Progenitor cell of endocrine pancreas (in vitro differentiated cells): ENCODE measurements around the gene PLCB4. TPM values are rescaled to one million over a fixed set of nuclear protein-coding genes. Genes with fewer than 3 reads are reported as not detected.

Experiments
- DNase-seq: peaks from one replicate; pipeline ENCODE4 v3.0.0; 2021; ENCODE audit warnings: low spot score; ENCODE audit not compliant: unreplicated experiment
- H3K27ac Mint-ChIP-seq: 2 replicates; pipeline ENCODE4 v1.8.0; 2021; ENCODE audit warnings: mild to moderate bottlenecking, moderate library complexity, mixed read lengths
- H3K27me3 Mint-ChIP-seq: 2 replicates; pipeline ENCODE4 v1.8.0; 2021; ENCODE audit warnings: mixed read lengths
- H3K36me3 Mint-ChIP-seq: 2 replicates; pipeline ENCODE4 v1.8.0; 2022; ENCODE audit warnings: mixed read lengths; ENCODE audit not compliant: insufficient read depth
- H3K4me1 Mint-ChIP-seq: 2 replicates; pipeline ENCODE4 v1.8.0; 2021; ENCODE audit warnings: low read depth, mixed read lengths
- H3K4me3 Mint-ChIP-seq: 2 replicates; pipeline ENCODE4 v1.8.0; 2021; ENCODE audit warnings: low read depth, mild to moderate bottlenecking, moderate library complexity, mixed read lengths
- H3K9me3 Mint-ChIP-seq: 2 replicates; pipeline ENCODE4 v1.8.0; 2021; ENCODE audit warnings: low read depth, mixed read lengths
- total RNA-seq: library from RNA; stranded (reverse); gene quantifications from 2 replicates; pipeline ENCODE4 v1.2.1, GENCODE V29; 2021
- TF ChIP-seq, protein P1 (sequence below): fragments of 200-600 bp; sonication (generic); IDR thresholded peaks from one replicate; pipeline ENCODE4 v1.5.0; 2021; ENCODE audit warnings: antibody characterized with exemption, mild to moderate bottlenecking; ENCODE audit not compliant: unreplicated experiment

PLCB4 gene
- total RNA-seq, 1 donor from 2014 or later, result 17.2 TPM

DNA sequence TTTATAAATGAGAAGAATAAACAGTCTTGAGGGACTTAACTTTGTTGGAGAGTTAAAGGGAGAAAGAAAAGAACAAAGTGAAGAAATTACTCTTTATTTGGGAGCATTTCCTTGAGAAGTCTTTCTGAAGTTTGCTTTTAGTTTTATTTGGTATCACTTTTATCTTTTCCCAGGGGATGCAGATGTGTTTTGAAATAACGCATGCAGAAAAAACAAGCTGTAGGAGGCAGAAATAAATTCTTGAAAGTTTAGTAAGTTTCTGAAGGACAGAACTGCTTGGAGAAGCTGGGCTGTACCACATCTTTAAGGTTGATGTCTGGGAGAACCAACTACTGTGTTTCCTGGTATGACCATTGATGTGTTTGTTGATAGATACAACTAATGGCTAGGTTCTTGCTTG lies 75.0 kb downstream of the PLCB4 start:
- Mint-ChIP-seq H3K4me1 (no peaks in the 10 kb centered on the region), H3K4me3 (no peak overlapping the region), H3K27ac (no peak overlapping the region), H3K9me3 (peaks cover 6% of the 10 kb centered on the region), H3K36me3 (no peaks in the 10 kb centered on the region), H3K27me3 (no peaks in the 10 kb centered on the region)
- DNase-seq, result no peak
- TF ChIP-seq, protein P1, sequence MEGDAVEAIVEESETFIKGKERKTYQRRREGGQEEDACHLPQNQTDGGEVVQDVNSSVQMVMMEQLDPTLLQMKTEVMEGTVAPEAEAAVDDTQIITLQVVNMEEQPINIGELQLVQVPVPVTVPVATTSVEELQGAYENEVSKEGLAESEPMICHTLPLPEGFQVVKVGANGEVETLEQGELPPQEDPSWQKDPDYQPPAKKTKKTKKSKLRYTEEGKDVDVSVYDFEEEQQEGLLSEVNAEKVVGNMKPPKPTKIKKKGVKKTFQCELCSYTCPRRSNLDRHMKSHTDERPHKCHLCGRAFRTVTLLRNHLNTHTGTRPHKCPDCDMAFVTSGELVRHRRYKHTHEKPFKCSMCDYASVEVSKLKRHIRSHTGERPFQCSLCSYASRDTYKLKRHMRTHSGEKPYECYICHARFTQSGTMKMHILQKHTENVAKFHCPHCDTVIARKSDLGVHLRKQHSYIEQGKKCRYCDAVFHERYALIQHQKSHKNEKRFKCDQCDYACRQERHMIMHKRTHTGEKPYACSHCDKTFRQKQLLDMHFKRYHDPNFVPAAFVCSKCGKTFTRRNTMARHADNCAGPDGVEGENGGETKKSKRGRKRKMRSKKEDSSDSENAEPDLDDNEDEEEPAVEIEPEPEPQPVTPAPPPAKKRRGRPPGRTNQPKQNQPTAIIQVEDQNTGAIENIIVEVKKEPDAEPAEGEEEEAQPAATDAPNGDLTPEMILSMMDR, result no peak

GRCh38 chr20:9144643-9145042 lies 75.8 kb downstream of the PLCB4 start:
- H3K27me3 Mint-ChIP-seq, result no peaks in the 10 kb centered on the region
- H3K27ac Mint-ChIP-seq, result no peak overlapping the region
- no peaks in the 10 kb centered on the region for H3K4me1 Mint-ChIP-seq
- TF ChIP-seq, protein P1, result no peak
- DNase-seq, result no peak
- no peaks in the 10 kb centered on the region for H3K36me3 Mint-ChIP-seq
- no peak overlapping the region for H3K4me3 Mint-ChIP-seq
- peaks cover 6% of the 10 kb centered on the region for H3K9me3 Mint-ChIP-seq

DNA sequence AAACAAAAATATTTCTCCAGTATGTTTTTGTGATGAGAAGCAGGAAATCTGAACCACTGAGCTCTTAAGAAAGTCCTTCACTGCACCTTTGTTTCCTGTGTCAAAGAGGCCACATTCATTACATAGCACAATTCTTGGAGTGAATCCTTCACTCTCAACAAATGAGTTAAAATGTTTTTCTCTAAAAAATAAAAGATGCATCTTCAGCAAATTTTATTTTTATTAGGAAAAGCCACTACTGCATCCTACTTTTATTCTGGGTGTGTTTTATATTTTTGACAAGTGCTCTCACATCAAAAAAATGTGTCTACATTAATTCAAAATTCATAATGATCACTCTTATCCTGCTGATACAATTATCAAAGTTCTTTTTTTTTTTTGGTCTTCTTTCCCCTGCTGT lies 76.3 kb downstream of the PLCB4 start:
- Mint-ChIP-seq H3K4me3 (no peak overlapping the region), H3K9me3 (peaks cover 6% of the 10 kb centered on the region), H3K27ac (no peak overlapping the region), H3K36me3 (no peaks in the 10 kb centered on the region), H3K4me1 (no peaks in the 10 kb centered on the region), H3K27me3 (no peaks in the 10 kb centered on the region)
- DNase-seq, result no peak
- TF ChIP-seq, protein P1, result no peak

DNA sequence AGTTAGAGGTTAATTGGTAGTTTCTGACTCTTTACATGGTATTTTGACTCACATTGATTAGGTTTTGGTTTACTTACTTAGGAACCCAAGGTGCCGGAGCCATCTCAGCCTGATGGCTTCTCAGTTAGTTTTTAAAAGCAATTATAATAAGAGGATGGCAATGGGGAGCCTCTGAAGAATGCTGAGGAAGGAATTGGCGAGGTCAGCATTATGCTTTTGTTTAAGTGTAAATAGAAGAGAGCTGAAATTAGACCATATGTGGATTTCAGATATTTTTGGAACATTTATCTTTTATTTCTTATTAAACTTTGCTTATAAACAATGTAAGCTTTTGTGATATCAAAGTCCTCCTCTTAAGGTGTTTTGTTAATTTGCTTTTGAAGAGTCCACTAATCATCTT lies 77.8 kb downstream of the PLCB4 start:
- TF ChIP-seq, protein P1, result no peak
- no peaks in the 10 kb centered on the region for H3K27me3 Mint-ChIP-seq
- no peaks in the 10 kb centered on the region for H3K4me1 Mint-ChIP-seq

GRCh38 chr20:9147547-9148024 lies 78.7 kb downstream of the PLCB4 start:
- Mint-ChIP-seq H3K27ac (no peak overlapping the region), H3K36me3 (peaks cover 5% of the 10 kb centered on the region)

More for the DNA sequence above, 77.8 kb downstream of the PLCB4 start:
- no peak overlapping the region for H3K4me3 Mint-ChIP-seq
- H3K9me3 Mint-ChIP-seq, result peaks cover 9% of the 10 kb centered on the region
- H3K36me3 Mint-ChIP-seq, result peaks cover 3% of the 10 kb centered on the region
- no peak overlapping the region for H3K27ac Mint-ChIP-seq
- no peak for DNase-seq

More at GRCh38 chr20:9147547-9148024, 78.7 kb downstream of the PLCB4 start:
- Mint-ChIP-seq H3K27me3 (no peaks in the 10 kb centered on the region), H3K4me3 (no peak overlapping the region), H3K9me3 (peaks cover 12% of the 10 kb centered on the region), H3K4me1 (no peaks in the 10 kb centered on the region)
- no peak for DNase-seq
- TF ChIP-seq, protein P1, result no peak
